ENCODE results near the gene THSD4.

DNA sequence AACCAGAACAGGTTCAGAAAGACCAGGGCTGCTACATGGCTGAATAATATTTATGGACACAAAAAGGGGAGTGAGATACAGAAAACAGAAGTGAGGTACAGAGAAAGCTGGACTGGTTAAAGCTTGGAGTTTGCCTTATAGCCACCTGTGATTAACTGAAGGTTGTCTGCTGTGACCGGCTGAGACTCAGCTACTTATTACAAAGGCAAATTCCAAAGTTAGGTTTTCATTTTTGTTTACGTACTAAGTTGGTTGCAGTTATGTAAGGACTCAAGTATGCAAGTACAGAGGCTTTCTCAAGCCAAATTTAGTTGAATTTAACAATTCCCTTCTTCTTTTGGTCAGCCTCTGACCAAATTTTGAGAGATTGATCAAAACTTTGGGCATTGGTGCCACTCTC is 264.6 kb downstream of the THSD4 start:
- TF ChIP-seq EZH2 (IDR thresholded peaks at IDR 0.05; ENCODE audit: low read length, unreplicated experiment), result no peak
- TF ChIP-seq, protein P1, sequence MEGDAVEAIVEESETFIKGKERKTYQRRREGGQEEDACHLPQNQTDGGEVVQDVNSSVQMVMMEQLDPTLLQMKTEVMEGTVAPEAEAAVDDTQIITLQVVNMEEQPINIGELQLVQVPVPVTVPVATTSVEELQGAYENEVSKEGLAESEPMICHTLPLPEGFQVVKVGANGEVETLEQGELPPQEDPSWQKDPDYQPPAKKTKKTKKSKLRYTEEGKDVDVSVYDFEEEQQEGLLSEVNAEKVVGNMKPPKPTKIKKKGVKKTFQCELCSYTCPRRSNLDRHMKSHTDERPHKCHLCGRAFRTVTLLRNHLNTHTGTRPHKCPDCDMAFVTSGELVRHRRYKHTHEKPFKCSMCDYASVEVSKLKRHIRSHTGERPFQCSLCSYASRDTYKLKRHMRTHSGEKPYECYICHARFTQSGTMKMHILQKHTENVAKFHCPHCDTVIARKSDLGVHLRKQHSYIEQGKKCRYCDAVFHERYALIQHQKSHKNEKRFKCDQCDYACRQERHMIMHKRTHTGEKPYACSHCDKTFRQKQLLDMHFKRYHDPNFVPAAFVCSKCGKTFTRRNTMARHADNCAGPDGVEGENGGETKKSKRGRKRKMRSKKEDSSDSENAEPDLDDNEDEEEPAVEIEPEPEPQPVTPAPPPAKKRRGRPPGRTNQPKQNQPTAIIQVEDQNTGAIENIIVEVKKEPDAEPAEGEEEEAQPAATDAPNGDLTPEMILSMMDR (conservative IDR thresholded peaks at IDR 0.05; ENCODE audit: low read depth, low read length), result no peak
